ENCODE data around the gene NTMT1. TPM values are rescaled to one million over a fixed set of nuclear protein-coding genes. Genes with fewer than 3 reads are reported as not detected.

NTMT1 gene
- total RNA-seq, 1 experiment from 2014 or later: 84.8 TPM

- peaks cover 20 to 28% of the 10 kb centered on the region in 2 experiments for H3K36me3 ChIP-seq (ENCODE audit: control insufficient read depth in 1 of 2, insufficient read depth in 2 of 2, low read length in 2 of 2)
These were observed 13.2 kb downstream of the NTMT1 start for GRCh38 chr9:129639034-129639630.

More at GRCh38 chr9:129639034-129639630, 13.2 kb downstream of the NTMT1 start:
- peak; percentile 10; the same call in 1 of the 2 replicates for TF ChIP-seq POLR2AphosphoS5 (IDR thresholded peaks at IDR 0.05; ENCODE audit: low read depth, low read length)
- TF ChIP-seq CEBPB (IDR thresholded peaks at IDR 0.05; ENCODE audit: low read depth): no peak
- TF ChIP-seq TCF7L2 (IDR thresholded peaks at IDR 0.05; ENCODE audit: borderline replicate concordance, extremely low read depth, insufficient read depth, insufficient read length): no peak
- TF ChIP-seq, protein P1, sequence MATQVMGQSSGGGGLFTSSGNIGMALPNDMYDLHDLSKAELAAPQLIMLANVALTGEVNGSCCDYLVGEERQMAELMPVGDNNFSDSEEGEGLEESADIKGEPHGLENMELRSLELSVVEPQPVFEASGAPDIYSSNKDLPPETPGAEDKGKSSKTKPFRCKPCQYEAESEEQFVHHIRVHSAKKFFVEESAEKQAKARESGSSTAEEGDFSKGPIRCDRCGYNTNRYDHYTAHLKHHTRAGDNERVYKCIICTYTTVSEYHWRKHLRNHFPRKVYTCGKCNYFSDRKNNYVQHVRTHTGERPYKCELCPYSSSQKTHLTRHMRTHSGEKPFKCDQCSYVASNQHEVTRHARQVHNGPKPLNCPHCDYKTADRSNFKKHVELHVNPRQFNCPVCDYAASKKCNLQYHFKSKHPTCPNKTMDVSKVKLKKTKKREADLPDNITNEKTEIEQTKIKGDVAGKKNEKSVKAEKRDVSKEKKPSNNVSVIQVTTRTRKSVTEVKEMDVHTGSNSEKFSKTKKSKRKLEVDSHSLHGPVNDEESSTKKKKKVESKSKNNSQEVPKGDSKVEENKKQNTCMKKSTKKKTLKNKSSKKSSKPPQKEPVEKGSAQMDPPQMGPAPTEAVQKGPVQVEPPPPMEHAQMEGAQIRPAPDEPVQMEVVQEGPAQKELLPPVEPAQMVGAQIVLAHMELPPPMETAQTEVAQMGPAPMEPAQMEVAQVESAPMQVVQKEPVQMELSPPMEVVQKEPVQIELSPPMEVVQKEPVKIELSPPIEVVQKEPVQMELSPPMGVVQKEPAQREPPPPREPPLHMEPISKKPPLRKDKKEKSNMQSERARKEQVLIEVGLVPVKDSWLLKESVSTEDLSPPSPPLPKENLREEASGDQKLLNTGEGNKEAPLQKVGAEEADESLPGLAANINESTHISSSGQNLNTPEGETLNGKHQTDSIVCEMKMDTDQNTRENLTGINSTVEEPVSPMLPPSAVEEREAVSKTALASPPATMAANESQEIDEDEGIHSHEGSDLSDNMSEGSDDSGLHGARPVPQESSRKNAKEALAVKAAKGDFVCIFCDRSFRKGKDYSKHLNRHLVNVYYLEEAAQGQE (IDR thresholded peaks at IDR 0.05; ENCODE audit: low read depth): no peak
- Histone ChIP-seq H3K9me3 (ENCODE audit: control insufficient read depth in 1 of 2, insufficient read depth in 1 of 2, low read depth in 1 of 2, low read length in 2 of 2) (no peaks in the 10 kb centered on the region), H3K4me3 (replicated peaks in 1 of 2; ENCODE audit: low read depth in 1 of 2, low read length in 2 of 2) (no peak overlapping the region), H3K27me3 (ENCODE audit: insufficient read depth, low read length) (no peaks in the 10 kb centered on the region), H3K4me2 (ENCODE audit: low read length) (no peak overlapping the region), H3K27ac (ENCODE audit: low read depth, low read length) (peak overlapping the region; percentile 15; the same call in 1 of the 2 replicates), H3K9ac (ENCODE audit: low read length) (no peak overlapping the region), H4K20me1 (ENCODE audit: insufficient read depth) (no peaks in the 10 kb centered on the region), H3K9me2 (ENCODE audit: insufficient read depth) (no peaks in the 10 kb centered on the region), H3K4me1 (ENCODE audit: control insufficient read depth in 1 of 2, insufficient read depth in 2 of 2, low read length in 2 of 2) (peaks cover 10 to 17% of the 10 kb centered on the region in 2 experiments; a peak in 3 of 4 replicates), H2AFZ (ENCODE audit: low read depth, low read length, poor library complexity, severe bottlenecking) (no peak overlapping the region), H3K79me2 (ENCODE audit: insufficient read depth, low read length) (peaks cover 61% of the 10 kb centered on the region)
- CTCF ChIA-PET: interaction anchor here (1.2 to 2.6 kb wide), 4 partner anchors 151 to 507 kb away, joined by 3 to 7 read pairs (median 4); no protein-coding TSS in a partner anchor
- no TSS peak for BruUV-seq (replicated peaks)
- intact Hi-C loops (cut with micrococcal nuclease): no loop called here
- DNase-seq (ENCODE audit: low read depth, low spot score) (no peak), ATAC-seq (no peak)
- RAD21 ChIA-PET (ENCODE audit: low non-redundant PET in 1 of 2, low total read pairs in 2 of 2, uncharacterized antibody in 2 of 2, unreplicated experiment in 2 of 2): interaction anchor here in 1 of 2 experiments (0.6 kb wide), 1 partner anchor 145 kb away, joined by 3 read pairs; no protein-coding TSS in a partner anchor
- POLR2A ChIA-PET: interaction anchor here (0.5 kb wide), 1 partner anchor 509 kb away, joined by 3 read pairs; no protein-coding TSS in a partner anchor

Measured in HCT116 (cell line).